Dedifferentiated amniotic fluid mesenchymal stem cell (primary cell): ENCODE data around the gene DLD.
A peak's percentile ranks its signal among the peaks of the same experiment; 100 is the strongest.
"Not testable (repeated sequence)": the region's sequence is repeated elsewhere in the genome, so short reads cannot be mapped to it uniquely, and the experiment has no call there.

Experiments
- DNase-seq: peaks from one replicate; pipeline ENCODE4 v3.0.0-alpha.2; 2016; ENCODE audit errors: extremely low spot score

Gene DLD

GRCh38 chr7:107890962-107891635, at the start of gene DLD:
Gene DLD (plus strand): TSS chr7:107891183. CDS start chr7:107891251, 68 bp downstream.
- DNase-seq = peak; percentile 91

- no peak for DNase-seq
Observed at GRCh38 chr7:107842213-107842612, 48.8 kb upstream of the DLD start.

GRCh38 chr7:107843184-107843583, 47.8 kb upstream of the DLD start:
- DNase-seq = no peak

- DNase-seq = no peak
Observed at GRCh38 chr7:107846324-107846723, 44.7 kb upstream of the DLD start.

- DNase-seq = no peak
Observed at GRCh38 chr7:107847168-107847835, 43.7 kb upstream of the DLD start.

- not testable (repeated sequence) for DNase-seq
Observed at GRCh38 chr7:107847836-107848175, 43.2 kb upstream of the DLD start.

GRCh38 chr7:107848211-107848610, 42.8 kb upstream of the DLD start:
- not testable (repeated sequence) for DNase-seq

- DNase-seq = no peak
Observed at GRCh38 chr7:107850216-107850615, 40.8 kb upstream of the DLD start.

GRCh38 chr7:107850643-107851042, 40.3 kb upstream of the DLD start:
- no peak for DNase-seq

GRCh38 chr7:107854454-107854853, 36.5 kb upstream of the DLD start:
- DNase-seq = no peak

- no peak for DNase-seq
Observed at GRCh38 chr7:107854989-107855388, 36.0 kb upstream of the DLD start.

- no peak for DNase-seq
Observed at GRCh38 chr7:107856806-107857540, 34.0 kb upstream of the DLD start.

- peak; percentile 51 for DNase-seq
Observed at GRCh38 chr7:107857541-107857912, 33.5 kb upstream of the DLD start.

GRCh38 chr7:107858280-107858679, 32.7 kb upstream of the DLD start:
- DNase-seq = no peak

GRCh38 chr7:107860279-107860961, 30.6 kb upstream of the DLD start:
- DNase-seq = no peak

- DNase-seq = no peak
Observed at GRCh38 chr7:107860981-107861652, 29.9 kb upstream of the DLD start.

- no peak for DNase-seq
Observed at GRCh38 chr7:107865956-107866775, 24.8 kb upstream of the DLD start.

GRCh38 chr7:107867858-107868466, 23.0 kb upstream of the DLD start:
- DNase-seq = no peak

- DNase-seq = no peak
Observed at GRCh38 chr7:107870427-107871000, 20.5 kb upstream of the DLD start.

- no peak for DNase-seq
Observed at GRCh38 chr7:107874111-107874510, 16.9 kb upstream of the DLD start.
